Esophagus mucosa (tissue), 1 donor: Measurements from ENCODE around the gene CFAP97D2. TPM values are rescaled to one million over a fixed set of nuclear protein-coding genes. Genes with fewer than 3 reads are reported as not detected.
"Not testable (repeated sequence)": the region's sequence is repeated elsewhere in the genome, so short reads cannot be mapped to it uniquely, and the experiment has no call there.

Experiments
- ATAC-seq: fragments of 200-7000 bp; cut with Tn5 transposase; one replicate; pipeline ENCODE4 v1.9.1; 2020
- total RNA-seq: library from RNA; stranded (reverse); gene quantifications from one replicate; pipeline ENCODE4 v1.2.4, GENCODE V29; 2023
- donor health status: DM: yes; HTN: yes; CAD: no.

Gene CFAP97D2
- total RNA-seq, 1 donor from 2014 or later, result not detected

DNA sequence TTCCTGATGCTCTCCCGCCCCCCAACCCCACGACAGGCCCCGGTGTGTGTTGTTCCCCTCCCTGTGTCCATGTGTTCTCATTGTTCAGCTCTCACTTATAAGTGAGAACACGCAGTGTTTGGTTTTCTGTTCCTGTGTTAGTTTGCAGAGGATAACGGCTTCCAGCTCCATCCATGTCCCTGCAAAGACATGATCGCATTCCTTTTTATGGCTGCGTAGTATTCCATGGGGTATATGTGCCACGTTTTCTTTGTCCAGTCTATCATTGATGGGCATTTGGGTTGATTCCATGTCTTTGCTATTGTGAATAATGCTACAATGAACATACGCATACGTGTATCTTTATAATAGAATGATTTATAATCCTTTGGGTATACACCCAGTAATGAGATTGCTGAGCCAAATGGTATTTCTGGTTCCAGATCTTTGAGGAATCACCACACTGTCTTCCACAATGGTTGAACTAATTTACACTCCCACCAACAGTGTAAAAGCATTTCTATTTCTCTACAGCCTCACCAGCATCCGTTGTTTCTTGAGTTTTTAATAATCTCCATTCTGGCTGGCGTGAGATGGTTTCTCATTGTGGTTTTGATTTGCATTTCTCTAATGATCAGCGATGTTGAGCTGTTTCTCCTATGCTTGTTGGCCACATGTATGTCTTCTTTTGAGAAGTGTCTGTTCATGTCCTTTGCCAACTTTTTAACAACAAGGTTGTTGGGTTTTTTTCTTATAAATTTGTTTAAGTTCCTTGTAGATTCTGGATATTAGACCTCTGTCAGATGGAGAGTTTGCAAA, 20.0 kb upstream of the CFAP97D2 start:
- ATAC-seq, result not testable (repeated sequence)

DNA sequence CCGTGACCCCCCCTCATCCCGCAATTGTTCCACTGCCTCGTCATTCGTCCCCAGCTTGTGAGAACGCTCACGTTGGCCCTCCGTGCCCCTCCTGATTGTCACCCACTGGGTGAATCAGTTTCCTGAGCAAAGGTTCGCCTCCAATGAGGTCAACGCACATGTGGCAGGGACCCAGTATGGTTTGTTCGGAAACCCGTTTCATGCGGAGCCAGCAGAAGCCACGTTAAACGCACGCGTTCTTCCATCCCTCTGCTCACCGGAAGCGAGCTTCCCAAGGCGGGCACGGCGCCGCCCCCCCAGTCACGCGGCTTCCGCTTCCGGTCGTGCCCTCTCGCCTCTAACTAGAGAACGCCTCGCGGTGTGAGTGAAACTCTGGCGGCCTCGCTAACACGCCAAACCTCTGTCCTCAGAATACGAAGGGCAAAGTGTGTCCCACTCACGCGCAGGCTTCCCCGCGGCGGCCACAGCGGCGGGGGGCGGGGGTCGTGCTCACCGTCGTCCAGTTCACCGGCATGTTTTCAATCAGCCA, 18.0 kb upstream of the CFAP97D2 start:
- ATAC-seq, result peak; percentile 34

DNA sequence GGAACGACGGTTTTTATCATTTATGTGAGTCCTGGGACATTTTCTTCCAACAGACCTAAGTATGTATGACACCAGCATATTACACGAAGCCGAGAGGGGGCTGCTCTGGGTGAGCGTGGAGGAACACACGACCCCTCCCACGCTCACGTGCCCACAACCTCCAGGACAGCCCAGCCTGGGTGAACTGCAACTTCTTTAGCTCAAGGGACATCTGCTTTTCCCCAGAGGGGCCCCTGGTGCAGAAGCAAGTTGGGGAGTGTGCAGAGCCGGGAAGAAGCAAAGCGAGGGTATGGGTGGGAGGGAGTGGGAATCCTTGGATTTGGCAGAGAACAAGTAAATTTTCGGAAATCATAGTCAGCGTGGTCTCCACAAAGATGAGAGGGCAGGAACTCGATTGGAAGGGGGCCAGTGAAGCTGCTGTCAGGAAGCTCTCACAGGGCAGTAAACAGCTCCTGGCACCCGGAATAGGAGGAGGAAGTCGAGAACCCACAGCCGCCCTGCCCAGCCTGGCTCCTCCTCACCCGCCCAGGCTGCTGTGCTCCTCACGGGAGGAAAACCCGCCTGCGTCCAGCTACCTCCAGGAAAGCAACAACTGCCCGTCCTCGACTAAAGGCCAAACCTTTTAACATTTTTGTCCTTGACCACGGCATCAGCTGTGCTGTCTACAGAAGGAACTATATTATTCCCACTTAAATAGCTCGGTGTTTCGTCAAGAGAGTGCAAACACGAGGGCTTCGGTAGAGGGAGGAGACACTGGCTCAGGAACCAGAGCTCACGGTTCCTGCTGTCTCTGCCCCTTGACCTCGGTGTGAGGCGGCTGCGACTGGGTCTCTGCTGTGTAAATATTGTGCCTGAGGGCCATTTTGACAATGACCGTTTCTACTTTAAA, 17.2 kb upstream of the CFAP97D2 start:
- peak; percentile 73 for ATAC-seq

DNA sequence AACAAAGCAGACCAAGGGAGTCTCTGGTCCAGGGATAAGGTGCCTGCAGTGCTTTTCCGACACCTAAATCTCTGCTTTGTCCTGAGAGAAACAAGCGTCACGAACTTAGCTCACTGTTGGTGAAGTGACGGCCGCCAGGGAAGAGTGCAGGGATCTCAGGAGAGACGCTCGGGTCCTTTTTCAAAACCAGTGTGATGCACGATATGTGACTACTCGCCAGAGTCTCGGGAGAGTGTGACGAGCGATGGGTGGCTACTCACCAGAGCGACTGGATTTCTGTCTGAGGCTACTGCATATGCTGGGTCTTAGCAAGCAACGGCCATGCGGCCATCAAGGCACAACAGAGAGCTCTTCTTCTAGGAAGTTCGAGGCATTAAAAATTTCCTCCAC, 16.5 kb upstream of the CFAP97D2 start:
- no peak for ATAC-seq

DNA sequence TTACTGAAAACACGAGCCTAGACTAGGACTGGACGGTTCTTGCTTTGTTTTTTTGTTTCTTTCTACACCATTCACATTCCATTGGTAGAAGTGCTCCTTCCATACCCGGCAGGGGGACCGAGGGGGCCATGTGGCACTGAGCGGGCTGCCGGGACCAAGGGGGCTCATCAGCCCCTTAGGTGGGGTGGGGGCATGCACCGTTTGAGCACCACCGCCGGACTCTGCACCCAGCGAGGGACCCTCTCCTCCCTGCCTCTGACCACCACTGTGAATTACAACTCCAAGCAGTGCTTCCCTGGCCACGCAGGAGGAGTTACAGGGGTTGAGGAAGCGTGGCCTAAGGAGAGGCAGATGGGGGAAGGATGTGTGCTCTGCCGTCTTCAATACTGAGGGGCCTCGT, 15.0 kb upstream of the CFAP97D2 start:
- no peak for ATAC-seq

DNA sequence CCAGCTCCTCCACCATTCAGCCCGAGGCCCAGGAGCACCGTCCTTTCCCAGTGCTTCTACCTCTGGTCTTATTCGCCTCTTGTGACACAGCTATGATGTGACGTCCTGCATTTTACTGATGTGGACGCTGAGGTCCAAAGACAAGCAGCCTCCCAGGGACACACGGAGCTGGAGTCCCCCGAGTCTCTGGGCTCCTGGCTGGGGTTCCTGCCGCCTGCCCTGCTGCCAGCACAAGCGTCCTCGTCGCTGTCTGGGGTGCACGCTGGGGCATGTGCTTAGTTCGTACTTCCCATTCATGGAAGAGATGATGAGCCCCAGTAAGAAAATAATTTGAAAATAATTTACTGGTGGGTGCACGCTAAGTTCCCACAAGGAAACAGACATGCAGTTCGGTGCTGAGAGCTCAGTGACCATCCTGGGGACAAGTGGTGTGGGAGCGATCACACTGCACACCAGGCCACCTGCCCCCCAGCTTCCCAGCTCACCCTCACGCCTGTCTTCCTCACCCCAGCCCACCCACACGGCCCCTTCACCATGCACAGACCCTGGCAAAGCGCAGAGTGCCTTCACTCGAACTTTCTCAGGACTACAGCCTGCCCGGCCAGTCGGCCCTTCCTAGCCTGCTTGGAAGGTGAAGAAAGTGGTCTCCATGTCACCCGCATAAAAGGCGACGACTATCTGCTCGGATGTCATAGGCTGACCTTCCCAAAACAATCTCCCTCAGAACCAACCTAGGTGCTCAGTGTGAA, 14.2 kb upstream of the CFAP97D2 start:
- ATAC-seq, result no peak

DNA sequence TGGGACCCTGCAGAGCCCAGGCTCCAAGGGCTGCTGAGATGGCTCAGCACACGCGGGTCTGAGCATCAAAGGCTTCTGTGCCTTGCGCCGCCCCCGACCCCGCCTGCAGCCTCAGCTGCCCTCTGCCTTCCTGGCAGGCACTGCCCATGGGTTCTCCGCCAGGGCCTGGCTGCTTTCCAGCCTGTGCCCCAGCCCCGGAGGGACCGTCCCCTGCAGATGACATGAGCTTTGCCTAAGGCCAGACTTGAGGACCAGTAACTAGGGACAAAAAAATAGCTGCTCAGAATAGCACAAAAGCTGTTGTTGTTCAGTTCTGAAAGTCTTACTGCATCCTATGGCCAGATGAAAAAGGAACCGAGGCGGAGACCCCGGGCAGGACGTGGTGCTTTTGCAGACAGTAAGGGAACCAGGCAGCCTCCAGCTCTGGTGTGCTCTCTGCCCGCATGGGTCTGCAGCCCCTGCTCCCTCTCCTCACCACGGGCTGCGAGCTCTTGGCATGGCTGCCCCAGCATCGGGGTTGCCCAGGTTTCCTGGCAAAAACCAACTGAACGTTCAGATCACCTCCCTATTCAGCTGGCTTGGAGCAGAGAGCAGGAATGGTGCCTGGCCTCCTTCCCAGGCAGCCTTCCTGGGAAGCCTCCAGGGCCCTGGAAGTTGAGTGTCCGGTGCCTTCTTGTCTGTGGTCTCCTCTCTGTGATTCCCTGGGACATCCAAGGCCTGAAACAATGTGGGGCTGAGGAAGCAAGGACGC, 12.5 kb upstream of the CFAP97D2 start:
- no peak for ATAC-seq

DNA sequence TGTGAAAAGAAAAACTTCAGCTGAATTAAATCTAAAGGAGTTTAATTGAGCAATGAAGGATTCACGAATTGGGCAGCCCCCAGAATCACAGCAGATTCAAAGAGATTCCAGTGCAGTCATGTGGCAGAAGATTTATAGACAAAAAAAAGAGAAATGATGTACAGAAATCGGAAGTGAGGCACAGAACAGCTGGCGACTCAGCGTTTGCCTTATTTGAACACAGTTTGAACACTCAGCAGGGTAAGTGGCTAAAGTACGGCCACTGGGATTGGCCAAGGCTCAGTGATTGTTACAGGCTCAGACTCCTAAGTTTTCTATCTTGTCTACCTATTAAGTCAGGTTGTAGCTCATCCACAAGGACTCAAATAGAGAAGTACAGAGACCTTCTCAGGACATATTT, 11.6 kb upstream of the CFAP97D2 start:
- no peak for ATAC-seq

DNA sequence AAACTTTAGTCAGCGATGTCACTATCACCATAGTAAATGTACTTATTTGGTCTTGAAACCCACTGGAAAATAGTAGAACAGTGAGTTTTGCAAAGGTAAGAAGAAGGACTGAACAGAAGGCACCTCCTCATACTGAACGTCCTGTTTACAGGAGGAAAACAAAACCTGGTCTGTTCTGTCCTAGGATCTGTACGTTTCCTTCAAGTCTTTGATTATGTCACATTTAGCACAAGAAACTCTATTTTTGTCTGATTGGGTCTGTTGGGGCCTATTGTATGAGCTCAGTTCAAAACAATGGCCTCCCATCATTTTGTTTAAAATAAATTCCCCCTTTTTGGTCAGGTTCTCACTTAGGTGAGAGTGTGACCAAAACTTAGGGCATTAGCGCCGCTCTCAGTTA, 11.2 kb upstream of the CFAP97D2 start:
- no peak for ATAC-seq

DNA sequence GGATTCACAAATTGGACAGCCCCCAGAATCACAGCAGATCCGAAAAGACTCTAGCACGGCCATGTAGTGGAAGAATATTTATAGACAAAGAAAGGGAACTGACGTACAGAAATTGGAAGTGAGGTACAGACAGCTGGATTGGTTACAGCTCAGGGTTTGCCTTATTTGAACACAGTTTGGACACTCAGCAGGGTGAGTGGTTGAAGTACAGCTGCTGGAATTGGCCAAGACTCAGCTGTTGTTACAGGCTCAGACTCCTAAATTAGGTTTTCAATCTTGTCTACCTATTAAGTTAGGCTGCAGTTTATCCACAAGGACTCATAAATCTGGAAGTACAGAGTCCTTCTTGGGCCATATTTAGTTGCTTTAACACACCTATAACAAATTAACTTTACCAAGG, 5.8 kb upstream of the CFAP97D2 start:
- no peak for ATAC-seq

DNA sequence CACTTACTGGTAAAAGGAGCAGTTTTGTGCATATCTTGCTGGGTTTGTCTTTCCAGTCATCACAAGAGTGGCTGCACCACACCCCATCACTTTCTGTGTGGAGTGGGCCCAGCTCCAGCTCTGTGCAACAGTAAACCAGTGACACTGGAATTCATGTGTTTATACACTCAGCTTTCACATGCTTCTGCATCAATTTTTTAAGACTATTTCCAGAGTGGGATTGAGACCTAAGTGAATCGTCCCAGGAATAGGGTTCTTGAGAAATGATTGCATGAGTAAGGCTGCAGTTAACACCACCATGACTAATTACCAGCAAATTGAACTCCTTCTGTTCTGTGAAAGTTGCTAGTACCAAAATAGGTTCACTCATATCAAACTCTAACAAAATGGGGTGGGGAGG, 5.3 kb upstream of the CFAP97D2 start:
- ATAC-seq, result no peak

DNA sequence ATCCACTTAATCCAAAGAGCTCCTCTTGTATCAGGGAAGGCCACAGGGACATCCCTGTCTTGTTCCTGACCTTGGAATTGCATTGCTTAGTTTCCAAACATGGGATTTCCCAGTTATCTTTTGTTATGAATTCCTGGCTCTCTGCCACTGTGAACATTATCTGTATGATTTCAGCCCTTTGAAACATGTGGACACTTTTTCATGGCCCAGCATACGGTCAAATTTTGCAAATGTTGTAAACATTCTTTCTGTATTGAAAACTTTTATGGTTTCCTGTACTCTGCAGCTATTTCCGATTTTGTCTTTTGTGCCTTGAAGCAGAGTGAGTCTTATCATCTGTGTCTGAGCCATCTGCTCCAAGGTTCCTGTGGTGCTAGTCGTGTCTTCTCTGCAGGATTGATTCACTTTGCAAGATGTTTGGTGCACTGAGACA, 4.5 kb upstream of the CFAP97D2 start:
- no peak for ATAC-seq

DNA sequence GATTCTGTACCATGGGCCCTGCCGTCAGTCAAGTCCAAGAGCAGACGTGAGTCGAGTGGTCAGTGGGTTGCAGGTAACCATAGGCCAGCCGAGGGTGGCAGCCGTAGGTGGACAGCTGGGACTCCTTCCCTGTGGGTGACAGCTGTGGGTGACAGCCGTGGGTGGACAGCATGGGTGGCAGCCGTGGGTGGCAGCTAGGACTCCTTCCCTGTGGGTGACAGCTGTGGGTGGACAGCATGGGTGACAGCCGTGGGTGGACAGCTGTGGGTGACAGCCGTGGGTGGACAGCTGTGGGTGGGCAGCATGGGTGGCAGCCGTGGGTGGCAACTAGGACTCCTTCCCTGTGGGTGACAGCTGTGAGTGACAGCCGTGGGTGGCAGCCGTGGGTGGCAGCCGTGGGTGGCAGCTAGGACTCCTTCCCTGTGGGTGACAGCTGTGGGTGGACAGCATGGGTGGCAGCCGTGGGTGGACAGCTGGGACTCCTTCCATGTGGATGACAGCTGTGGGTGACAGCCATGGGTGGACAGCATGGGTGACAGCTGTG, 2.6 kb upstream of the CFAP97D2 start:
- ATAC-seq, result not testable (repeated sequence)

DNA sequence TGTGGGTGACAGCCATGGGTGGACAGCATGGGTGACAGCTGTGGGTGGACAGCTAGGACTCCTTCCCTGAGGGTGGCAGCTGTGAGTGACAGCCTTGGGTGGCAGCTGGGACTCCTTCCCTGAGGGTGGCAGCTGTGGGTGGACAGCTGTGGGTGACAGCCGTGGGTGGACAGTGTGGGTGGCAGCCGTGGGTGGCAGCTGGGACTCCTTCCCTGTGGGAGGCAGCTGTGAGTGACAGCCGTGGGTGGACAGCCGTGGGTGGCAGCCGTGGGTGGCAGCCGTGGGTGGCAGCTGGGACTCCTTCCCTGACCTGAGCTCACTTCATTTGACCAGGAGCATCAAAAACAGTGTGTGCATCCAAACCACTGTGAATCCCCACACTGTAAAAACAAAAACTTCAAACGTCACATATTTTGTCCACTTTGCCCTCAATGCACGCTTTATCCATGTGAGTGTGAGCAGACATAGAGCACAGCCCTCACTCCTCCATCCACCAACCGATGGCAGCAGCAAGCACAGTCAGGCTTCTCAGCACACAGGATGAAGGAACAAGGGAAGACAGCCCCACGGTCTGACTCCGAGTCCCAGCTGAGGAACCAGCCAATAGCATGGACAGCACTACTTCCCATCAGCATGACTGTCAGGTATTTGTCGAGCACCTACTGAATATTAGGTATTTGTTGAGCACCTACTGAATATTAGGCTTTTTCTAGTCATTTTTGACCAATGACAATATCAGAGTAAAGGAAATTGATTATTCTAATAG, 1.6 kb upstream of the CFAP97D2 start:
- no peak for ATAC-seq

DNA sequence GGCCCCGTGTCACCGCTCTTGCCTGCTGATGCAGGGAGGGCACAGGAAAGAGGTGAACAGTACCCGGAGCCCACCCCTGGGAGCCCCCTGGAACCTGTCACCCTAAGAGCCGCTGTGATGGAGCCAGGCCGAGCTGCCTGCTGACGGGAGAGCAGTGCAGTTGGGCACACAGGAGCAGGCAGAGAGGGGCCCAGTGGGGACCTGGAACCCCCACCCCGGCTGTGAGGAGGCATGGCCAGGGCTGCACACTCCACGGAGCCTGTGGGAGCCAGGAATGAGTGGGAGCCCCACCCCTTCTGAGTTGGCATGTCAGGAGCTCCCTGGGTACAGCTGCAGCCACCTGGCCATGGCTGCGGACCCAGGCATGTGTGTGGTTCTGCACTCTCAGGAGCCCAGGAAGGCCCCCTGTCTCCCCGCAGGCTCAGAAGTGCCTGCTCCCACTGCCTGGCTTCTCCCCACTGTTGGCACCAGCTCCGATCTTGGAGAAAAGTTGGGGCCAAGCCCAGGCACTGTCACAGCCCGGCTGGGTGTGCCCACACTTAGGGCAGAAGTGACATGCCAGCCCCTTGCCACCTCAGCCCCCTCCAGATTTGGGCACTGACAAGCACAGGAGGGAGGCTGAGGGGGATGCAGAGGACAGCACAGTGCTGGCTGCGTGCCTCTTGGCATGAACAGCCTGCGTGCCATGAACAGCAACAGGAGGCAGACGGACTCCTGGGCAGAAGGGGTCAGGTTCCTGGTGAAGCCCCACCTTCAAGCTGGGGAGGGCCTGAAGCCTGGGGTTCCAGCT, 6.3 kb downstream of the CFAP97D2 start:
- no peak for ATAC-seq

DNA sequence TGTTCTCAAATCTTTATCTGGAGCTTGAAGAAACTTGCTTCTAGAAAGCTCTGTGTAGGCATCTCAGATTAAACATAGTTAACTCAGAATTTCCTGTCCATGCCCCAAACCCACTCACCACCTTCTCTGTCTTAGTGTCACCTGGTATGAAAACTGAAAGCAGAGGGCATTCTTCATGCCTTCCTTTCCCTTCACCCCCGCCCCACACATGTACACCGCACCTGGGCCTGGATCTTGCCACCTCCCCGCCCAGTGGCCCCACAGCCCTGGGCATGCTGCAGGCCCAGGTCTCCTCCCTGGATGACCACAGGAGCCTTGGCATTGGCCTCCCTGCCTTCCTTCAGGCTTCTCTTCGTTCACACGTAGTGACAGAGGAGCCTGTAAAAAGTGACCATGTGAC, 15.8 kb downstream of the CFAP97D2 start:
- no peak for ATAC-seq

DNA sequence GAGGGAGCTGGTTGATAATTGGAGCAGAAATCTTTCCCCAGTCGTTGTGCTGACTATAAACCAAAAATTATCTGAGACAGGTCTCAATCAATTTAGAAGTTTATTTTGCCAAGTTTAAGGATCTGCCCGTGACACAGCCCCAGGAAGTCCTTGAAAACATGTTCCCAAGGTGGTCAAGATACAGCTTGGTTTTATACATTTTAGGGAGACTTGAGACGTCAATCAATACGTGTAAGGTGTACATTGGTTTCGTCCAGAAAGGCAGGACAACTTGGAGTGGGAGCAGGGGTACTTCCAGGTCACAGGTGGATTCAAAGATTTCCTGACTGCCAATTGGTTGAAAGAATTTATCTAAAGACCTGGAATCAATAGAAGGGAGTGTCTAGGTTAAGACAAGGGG, 17.6 kb downstream of the CFAP97D2 start:
- ATAC-seq, result no peak

DNA sequence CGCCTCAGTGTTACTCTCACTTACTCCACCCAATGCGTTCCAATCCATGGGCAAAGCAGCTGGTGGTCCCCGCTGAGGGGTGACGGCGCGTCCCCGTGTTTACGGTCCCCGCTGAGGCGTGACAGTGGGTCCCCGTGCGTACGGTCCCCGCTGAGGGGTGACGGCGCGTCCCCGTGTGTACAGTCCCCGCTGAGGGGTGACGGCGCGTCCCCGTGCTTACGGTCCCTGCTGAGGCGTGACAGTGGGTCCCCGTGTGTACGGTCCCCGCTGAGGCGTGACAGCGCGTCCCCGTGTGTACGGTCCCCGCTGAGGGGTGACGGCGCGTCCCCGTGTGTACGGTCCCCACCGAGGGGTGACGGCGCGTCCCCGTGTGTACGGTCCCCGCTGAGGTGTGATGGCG, 19.5 kb downstream of the CFAP97D2 start:
- ATAC-seq, result no peak

DNA sequence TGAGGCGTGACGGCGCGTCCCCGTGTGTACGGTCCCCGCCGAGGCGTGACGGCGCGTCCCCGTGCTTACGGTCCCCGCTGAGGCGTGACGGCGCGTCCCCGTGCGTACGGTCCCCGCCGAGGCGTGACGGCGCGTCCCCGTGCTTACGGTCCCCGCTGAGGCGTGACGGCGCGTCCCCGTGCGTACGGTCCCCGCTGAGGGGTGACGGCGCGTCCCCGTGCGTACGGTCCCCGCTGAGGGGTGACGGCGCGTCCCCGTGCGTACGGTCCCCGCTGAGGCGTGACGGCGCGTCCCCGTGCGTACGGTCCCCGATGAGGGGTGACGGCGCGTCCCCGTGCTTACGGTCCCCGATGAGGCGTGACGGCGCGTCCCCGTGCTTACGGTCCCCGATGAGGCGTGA, 20.5 kb downstream of the CFAP97D2 start:
- ATAC-seq, result not testable (repeated sequence)

DNA sequence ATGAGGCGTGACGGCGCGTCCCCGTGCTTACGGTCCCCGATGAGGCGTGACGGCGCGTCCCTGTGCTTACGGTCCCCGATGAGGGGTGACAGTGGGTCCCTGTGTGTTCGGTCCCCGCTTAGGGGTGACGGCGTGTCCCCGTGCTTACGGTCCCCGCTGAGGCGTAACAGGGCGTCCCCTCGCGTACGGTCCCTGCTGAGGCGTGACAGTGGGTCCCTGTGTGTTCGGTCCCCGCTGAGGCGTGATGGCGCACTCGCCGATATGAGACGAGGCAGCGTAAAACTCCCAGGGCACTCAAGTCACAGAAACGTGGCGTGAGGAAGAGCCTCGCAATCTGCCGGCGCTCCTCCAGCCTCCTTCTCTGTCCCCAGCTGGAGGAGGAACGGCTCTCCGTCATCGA, 20.9 kb downstream of the CFAP97D2 start:
- ATAC-seq, result no peak
